SK-N-MC (cell line): ENCODE data around the gene GABRD.

Source experiments
- EZH2 ChIP-seq: fragments of 200-600 bp; sonication (generic); IDR thresholded peaks from one replicate; pipeline ENCODE4 v1.6.1; 2017; ENCODE audit warnings: antibody characterized with exemption
- POLR2AphosphoS5 ChIP-seq: IDR thresholded peaks from 2 replicates; pipeline ENCODE4 v1.6.1; 2012; ENCODE audit warnings: mild to moderate bottlenecking, low read depth, low read length, borderline replicate concordance

- TF ChIP-seq EZH2 (no peak), POLR2AphosphoS5 (no peak)
These were observed 31.9 kb downstream of the GABRD start for GRCh38 chr1:2050793-2051682.
